ENCODE data around the gene THSD8. TPM values are rescaled to one million over a fixed set of nuclear protein-coding genes. Genes with fewer than 3 reads are reported as not detected.

Gene THSD8
- 10 to 100 TPM in 1 of 2 experiments, 1 to 10 TPM in 1; 5.8 to 10.8 TPM for total RNA-seq

GRCh38 chr19:12801466-12802266 is at the start of gene THSD8, which contains the start of gene PRDX2:
Gene THSD8, plus strand, starts transcription at chr19:12802069. Its CDS starts 3 bp downstream, at chr19:12802072.
Gene PRDX2, minus strand, starts transcription at chr19:12801800. Its CDS starts 539 bp downstream, at chr19:12801261.
- POLR2A ChIA-PET: interaction anchor here (0.6 to 2.9 kb wide), 6 partner anchors 10 to 104 kb away, joined by 3 to 25 read pairs (median 4); partner anchors contain the start of gene JUNB
- Mint-ChIP-seq H3K27me3 (no peaks in the 10 kb centered on the region), H3K9me3 (no peaks in the 10 kb centered on the region), H3K4me3 (peak within 1 kb of the TSS; percentile 90), H3K27ac (peak within 1 kb of the TSS; percentile 81), H3K4me1 (peaks cover 21% of the 10 kb centered on the region), H3K36me3 (peaks cover 5% of the 10 kb centered on the region)
- peak; percentile 62 for ATAC-seq (ENCODE audit: low read depth)
- peak; percentile 87 for DNase-seq

- DNase-seq (no peak), ATAC-seq (ENCODE audit: low read depth) (no peak)
- Mint-ChIP-seq H3K27me3 (peaks cover 22% of the 10 kb centered on the region), H3K4me1 (peaks cover 7% of the 10 kb centered on the region), H3K9me3 (no peaks in the 10 kb centered on the region), H3K4me3 (no peak overlapping the region), H3K36me3 (no peaks in the 10 kb centered on the region), H3K27ac (no peak overlapping the region)
- POLR2A ChIA-PET: interaction anchor here (0.7 kb wide), 1 partner anchor 31 kb away, joined by 6 read pairs; the partner anchor contains the start of gene TNPO2
These were observed 47.2 kb upstream of the THSD8 start for GRCh38 chr19:12754465-12755196.

GRCh38 chr19:12756150-12756883 is 45.6 kb upstream of the THSD8 start:
- POLR2A ChIA-PET: interaction anchor here (2.1 kb wide), 1 partner anchor 23 kb away, joined by 6 read pairs; no protein-coding TSS in a partner anchor
- peaks cover 14% of the 10 kb centered on the region for H3K27me3 Mint-ChIP-seq

GRCh38 chr19:12757544-12758274 is 44.2 kb upstream of the THSD8 start:
- ATAC-seq (ENCODE audit: low read depth) (peak; percentile 82), DNase-seq (peak; percentile 86)
- H3K4me3 Mint-ChIP-seq: peak overlapping the region; percentile 59
- H3K9me3 Mint-ChIP-seq: no peaks in the 10 kb centered on the region
- H3K27me3 Mint-ChIP-seq: peaks cover 9% of the 10 kb centered on the region
- no peaks in the 10 kb centered on the region for H3K36me3 Mint-ChIP-seq
- H3K27ac Mint-ChIP-seq: no peak overlapping the region
- peaks cover 2% of the 10 kb centered on the region for H3K4me1 Mint-ChIP-seq
- POLR2A ChIA-PET: interaction anchor here (0.5 to 2.1 kb wide), 5 partner anchors 14 to 356 kb away, joined by 3 to 7 read pairs (median 6); no protein-coding TSS in a partner anchor

More at GRCh38 chr19:12756150-12756883, 45.6 kb upstream of the THSD8 start:
- DNase-seq (no peak), ATAC-seq (ENCODE audit: low read depth) (no peak)
- peaks cover 2% of the 10 kb centered on the region for H3K4me1 Mint-ChIP-seq
- H3K27ac Mint-ChIP-seq: no peak overlapping the region
- H3K9me3 Mint-ChIP-seq: no peaks in the 10 kb centered on the region
- H3K4me3 Mint-ChIP-seq: no peak overlapping the region
- no peaks in the 10 kb centered on the region for H3K36me3 Mint-ChIP-seq

GRCh38 chr19:12759686-12760085 is 42.2 kb upstream of the THSD8 start:
- ATAC-seq (ENCODE audit: low read depth) (no peak), DNase-seq (no peak)
- Mint-ChIP-seq H3K27me3 (no peaks in the 10 kb centered on the region), H3K27ac (no peak overlapping the region), H3K36me3 (no peaks in the 10 kb centered on the region), H3K4me3 (no peak overlapping the region), H3K4me1 (peaks cover 2% of the 10 kb centered on the region), H3K9me3 (no peaks in the 10 kb centered on the region)
- POLR2A ChIA-PET: interaction anchor here (0.5 to 1.9 kb wide), 3 partner anchors 33 to 152 kb away, joined by 3 to 7 read pairs (median 3); no protein-coding TSS in a partner anchor

GRCh38 chr19:12763100-12763499 is 38.8 kb upstream of the THSD8 start:
- DNase-seq (no peak), ATAC-seq (ENCODE audit: low read depth) (no peak)
- no peaks in the 10 kb centered on the region for H3K9me3 Mint-ChIP-seq
- no peak overlapping the region for H3K4me3 Mint-ChIP-seq
- POLR2A ChIA-PET: interaction anchor here (0.5 to 1.2 kb wide), 2 partner anchors 38 to 110 kb away, joined by 3 to 4 read pairs; no protein-coding TSS in a partner anchor
- H3K4me1 Mint-ChIP-seq: peaks cover 3% of the 10 kb centered on the region
- H3K27ac Mint-ChIP-seq: no peak overlapping the region
- H3K27me3 Mint-ChIP-seq: no peaks in the 10 kb centered on the region
- no peaks in the 10 kb centered on the region for H3K36me3 Mint-ChIP-seq

- Mint-ChIP-seq H3K27ac (no peak overlapping the region), H3K4me1 (peaks cover 2% of the 10 kb centered on the region), H3K27me3 (no peaks in the 10 kb centered on the region), H3K36me3 (no peaks in the 10 kb centered on the region), H3K9me3 (no peaks in the 10 kb centered on the region), H3K4me3 (no peak overlapping the region)
- no peak for DNase-seq
- ATAC-seq (ENCODE audit: low read depth): no peak
- POLR2A ChIA-PET: interaction anchor here (1.8 kb wide), 1 partner anchor 31 kb away, joined by 4 read pairs; no protein-coding TSS in a partner anchor
These were observed 37.2 kb upstream of the THSD8 start for GRCh38 chr19:12764698-12765097.

GRCh38 chr19:12766051-12766521 is 35.8 kb upstream of the THSD8 start:
- DNase-seq: peak; percentile 90
- no peaks in the 10 kb centered on the region for H3K36me3 Mint-ChIP-seq
- H3K4me1 Mint-ChIP-seq: peaks cover 2% of the 10 kb centered on the region
- H3K4me3 Mint-ChIP-seq: peak overlapping the region; percentile 43
- POLR2A ChIA-PET: interaction anchor here (0.6 to 3.1 kb wide), 8 partner anchors 12 to 407 kb away, joined by 3 to 30 read pairs (median 4); partner anchors contain the start of gene JUNB
- H3K27me3 Mint-ChIP-seq: no peaks in the 10 kb centered on the region
- no peaks in the 10 kb centered on the region for H3K9me3 Mint-ChIP-seq
- peak; percentile 83 for ATAC-seq (ENCODE audit: low read depth)
- no peak overlapping the region for H3K27ac Mint-ChIP-seq

- no peak for ATAC-seq (ENCODE audit: low read depth)
- Mint-ChIP-seq H3K27me3 (no peaks in the 10 kb centered on the region), H3K27ac (no peak overlapping the region), H3K4me3 (no peak overlapping the region), H3K36me3 (no peaks in the 10 kb centered on the region), H3K4me1 (peaks cover 3% of the 10 kb centered on the region), H3K9me3 (no peaks in the 10 kb centered on the region)
- POLR2A ChIA-PET: interaction anchor here (0.6 to 3.1 kb wide), 3 partner anchors 25 to 105 kb away, joined by 5 to 30 read pairs (median 11); partner anchors contain the start of gene JUNB
- DNase-seq: no peak
These were observed 34.7 kb upstream of the THSD8 start for GRCh38 chr19:12767150-12767549.

- no peaks in the 10 kb centered on the region for H3K36me3 Mint-ChIP-seq
- ATAC-seq (ENCODE audit: low read depth) (no peak), DNase-seq (no peak)
- H3K4me3 Mint-ChIP-seq: no peak overlapping the region
- POLR2A ChIA-PET: interaction anchor here (3.1 kb wide), 1 partner anchor 24 kb away, joined by 30 read pairs; the partner anchor contains the start of gene JUNB
- peaks cover 3% of the 10 kb centered on the region for H3K4me1 Mint-ChIP-seq
- H3K27ac Mint-ChIP-seq: no peak overlapping the region
- no peaks in the 10 kb centered on the region for H3K27me3 Mint-ChIP-seq
- H3K9me3 Mint-ChIP-seq: no peaks in the 10 kb centered on the region
These were observed 34.2 kb upstream of the THSD8 start for GRCh38 chr19:12767666-12768065.

- POLR2A ChIA-PET: interaction anchor here (0.9 kb wide), 1 partner anchor 24 kb away, joined by 3 read pairs; no protein-coding TSS in a partner anchor
- ATAC-seq (ENCODE audit: low read depth) (no peak), DNase-seq (peak; percentile 45)
- no peak overlapping the region for H3K27ac Mint-ChIP-seq
- no peaks in the 10 kb centered on the region for H3K27me3 Mint-ChIP-seq
- no peaks in the 10 kb centered on the region for H3K36me3 Mint-ChIP-seq
- H3K4me3 Mint-ChIP-seq: peak overlapping the region; percentile 24
- no peaks in the 10 kb centered on the region for H3K9me3 Mint-ChIP-seq
- H3K4me1 Mint-ChIP-seq: peaks cover 8% of the 10 kb centered on the region
These were observed 32.2 kb upstream of the THSD8 start for GRCh38 chr19:12769689-12770088.

GRCh38 chr19:12770922-12771321 is 30.9 kb upstream of the THSD8 start:
- Mint-ChIP-seq H3K9me3 (no peaks in the 10 kb centered on the region), H3K27ac (no peak overlapping the region), H3K36me3 (no peaks in the 10 kb centered on the region), H3K4me3 (no peak overlapping the region), H3K4me1 (peaks cover 8% of the 10 kb centered on the region), H3K27me3 (no peaks in the 10 kb centered on the region)
- POLR2A ChIA-PET: interaction anchor here (0.6 kb wide), 1 partner anchor 23 kb away, joined by 3 read pairs; no protein-coding TSS in a partner anchor
- ATAC-seq (ENCODE audit: low read depth) (no peak), DNase-seq (no peak)
